Neuron (in vitro differentiated cells): ENCODE results near the gene IFI30.

ENCODE experiments used
- H2AFZ ChIP-seq: one replicate; pipeline ENCODE4 v1.6.1; 2013; ENCODE audit warnings: low read depth, mild to moderate bottlenecking, inconsistent platforms, low read length, moderate library complexity
- H3K27me3 ChIP-seq: one replicate; pipeline ENCODE4 v1.6.1; 2013; ENCODE audit warnings: low read length; ENCODE audit not compliant: insufficient read depth
- H3K36me3 ChIP-seq: one replicate; pipeline ENCODE4 v1.6.1; 2013; ENCODE audit warnings: low read length; ENCODE audit not compliant: insufficient read depth
- H3K4me1 ChIP-seq: one replicate; pipeline ENCODE4 v1.6.1; 2013; ENCODE audit warnings: low read length; ENCODE audit not compliant: insufficient read depth
- H3K4me3 ChIP-seq: 2 replicates; pipeline ENCODE4 v1.5.1; 2013; ENCODE audit warnings: mild to moderate bottlenecking, low read length, moderate library complexity
- H3K9me3 ChIP-seq: one replicate; pipeline ENCODE4 v1.6.1; 2013; ENCODE audit warnings: low read length

Gene IFI30

GRCh38 chr19:18168673-18169381, 4.8 kb upstream of the IFI30 start:
- H3K27me3 ChIP-seq = peaks cover 6% of the 10 kb centered on the region
- no peaks in the 10 kb centered on the region for H3K4me1 ChIP-seq
- H3K9me3 ChIP-seq = no peaks in the 10 kb centered on the region
- no peak overlapping the region for H3K4me3 ChIP-seq
- H3K36me3 ChIP-seq = peaks cover 45% of the 10 kb centered on the region
- H2AFZ ChIP-seq = no peak overlapping the region

- no peak overlapping the region for H2AFZ ChIP-seq
- peaks cover 6% of the 10 kb centered on the region for H3K4me1 ChIP-seq
- H3K9me3 ChIP-seq = no peaks in the 10 kb centered on the region
- peaks cover 23% of the 10 kb centered on the region for H3K27me3 ChIP-seq
- H3K4me3 ChIP-seq = no peak overlapping the region
- H3K36me3 ChIP-seq = peaks cover 37% of the 10 kb centered on the region
These were observed 2.8 kb upstream of the IFI30 start for GRCh38 chr19:18170714-18171255.

GRCh38 chr19:18171605-18172327, 1.8 kb upstream of the IFI30 start:
- no peak overlapping the region for H2AFZ ChIP-seq
- no peak overlapping the region for H3K4me3 ChIP-seq
- H3K9me3 ChIP-seq = no peaks in the 10 kb centered on the region
- H3K4me1 ChIP-seq = peaks cover 6% of the 10 kb centered on the region
- peaks cover 29% of the 10 kb centered on the region for H3K36me3 ChIP-seq
- peaks cover 23% of the 10 kb centered on the region for H3K27me3 ChIP-seq

GRCh38 chr19:18172331-18173053, 1.1 kb upstream of the IFI30 start:
- H3K9me3 ChIP-seq = no peaks in the 10 kb centered on the region
- H3K36me3 ChIP-seq = peaks cover 25% of the 10 kb centered on the region
- peaks cover 23% of the 10 kb centered on the region for H3K27me3 ChIP-seq
- no peak overlapping the region for H3K4me3 ChIP-seq
- peaks cover 6% of the 10 kb centered on the region for H3K4me1 ChIP-seq
- H2AFZ ChIP-seq = no peak overlapping the region

GRCh38 chr19:18173054-18173571, 500 bp upstream of the IFI30 start:
- peaks cover 6% of the 10 kb centered on the region for H3K4me1 ChIP-seq
- H3K9me3 ChIP-seq = no peaks in the 10 kb centered on the region
- H3K27me3 ChIP-seq = peaks cover 23% of the 10 kb centered on the region
- no peak overlapping the region for H3K4me3 ChIP-seq
- H3K36me3 ChIP-seq = peaks cover 19% of the 10 kb centered on the region
- no peak overlapping the region for H2AFZ ChIP-seq

- peaks cover 5% of the 10 kb centered on the region for H3K36me3 ChIP-seq
- no peak overlapping the region for H2AFZ ChIP-seq
- peaks cover 6% of the 10 kb centered on the region for H3K4me1 ChIP-seq
- peaks cover 23% of the 10 kb centered on the region for H3K27me3 ChIP-seq
- no peak overlapping the region for H3K4me3 ChIP-seq
- H3K9me3 ChIP-seq = no peaks in the 10 kb centered on the region
These were observed 1.4 kb downstream of the IFI30 start for GRCh38 chr19:18174983-18175382.

GRCh38 chr19:18176367-18177310, 3.0 kb downstream of the IFI30 start:
- Histone ChIP-seq H3K4me1 (peaks cover 6% of the 10 kb centered on the region), H3K9me3 (no peaks in the 10 kb centered on the region), H2AFZ (no peak overlapping the region), H3K36me3 (no peaks in the 10 kb centered on the region), H3K27me3 (peaks cover 23% of the 10 kb centered on the region), H3K4me3 (no peak overlapping the region)

GRCh38 chr19:18179957-18180356, 6.3 kb downstream of the IFI30 start:
- H3K4me1 ChIP-seq = no peaks in the 10 kb centered on the region
- H3K9me3 ChIP-seq = no peaks in the 10 kb centered on the region
- H3K4me3 ChIP-seq = no peak overlapping the region
- peaks cover 6% of the 10 kb centered on the region for H3K27me3 ChIP-seq
- H2AFZ ChIP-seq = no peak overlapping the region
- no peaks in the 10 kb centered on the region for H3K36me3 ChIP-seq

GRCh38 chr19:18183529-18183928, 9.9 kb downstream of the IFI30 start:
- no peaks in the 10 kb centered on the region for H3K9me3 ChIP-seq
- no peaks in the 10 kb centered on the region for H3K36me3 ChIP-seq
- H3K27me3 ChIP-seq = no peaks in the 10 kb centered on the region
- H2AFZ ChIP-seq = no peak overlapping the region
- H3K4me1 ChIP-seq = no peaks in the 10 kb centered on the region
- H3K4me3 ChIP-seq = no peak overlapping the region

- H3K4me3 ChIP-seq = no peak overlapping the region
- no peak overlapping the region for H2AFZ ChIP-seq
- no peaks in the 10 kb centered on the region for H3K27me3 ChIP-seq
- no peaks in the 10 kb centered on the region for H3K4me1 ChIP-seq
- no peaks in the 10 kb centered on the region for H3K9me3 ChIP-seq
- no peaks in the 10 kb centered on the region for H3K36me3 ChIP-seq
These were observed 11.9 kb downstream of the IFI30 start for GRCh38 chr19:18185538-18185937.

- Histone ChIP-seq H3K9me3 (no peaks in the 10 kb centered on the region), H2AFZ (no peak overlapping the region), H3K4me1 (peaks cover 14% of the 10 kb centered on the region), H3K27me3 (no peaks in the 10 kb centered on the region), H3K4me3 (no peak overlapping the region), H3K36me3 (no peaks in the 10 kb centered on the region)
These were observed 16.7 kb downstream of the IFI30 start for GRCh38 chr19:18190278-18190677.

GRCh38 chr19:18191640-18192062, 18.0 kb downstream of the IFI30 start:
- peaks cover 6% of the 10 kb centered on the region for H3K36me3 ChIP-seq
- H3K9me3 ChIP-seq = no peaks in the 10 kb centered on the region
- no peaks in the 10 kb centered on the region for H3K27me3 ChIP-seq
- no peak overlapping the region for H3K4me3 ChIP-seq
- no peak overlapping the region for H2AFZ ChIP-seq
- peaks cover 14% of the 10 kb centered on the region for H3K4me1 ChIP-seq
